GM19239 (cell line): ENCODE data around the gene CCDC85B.
"Not testable (repeated sequence)": the region's sequence is repeated elsewhere in the genome, so short reads cannot be mapped to it uniquely, and the experiment has no call there.

ENCODE experiments used
- DNase-seq: peaks from one replicate; pipeline ENCODE4 v3.0.0; 2011; ENCODE audit warnings: low spot score; ENCODE audit not compliant: insufficient read length
- FAIRE-seq: peaks from 2 replicates; lab custom pipeline; 2011; peaks lifted over from hg19 to GRCh38; lab: Jason Lieb, UNC

Gene CCDC85B

DNA sequence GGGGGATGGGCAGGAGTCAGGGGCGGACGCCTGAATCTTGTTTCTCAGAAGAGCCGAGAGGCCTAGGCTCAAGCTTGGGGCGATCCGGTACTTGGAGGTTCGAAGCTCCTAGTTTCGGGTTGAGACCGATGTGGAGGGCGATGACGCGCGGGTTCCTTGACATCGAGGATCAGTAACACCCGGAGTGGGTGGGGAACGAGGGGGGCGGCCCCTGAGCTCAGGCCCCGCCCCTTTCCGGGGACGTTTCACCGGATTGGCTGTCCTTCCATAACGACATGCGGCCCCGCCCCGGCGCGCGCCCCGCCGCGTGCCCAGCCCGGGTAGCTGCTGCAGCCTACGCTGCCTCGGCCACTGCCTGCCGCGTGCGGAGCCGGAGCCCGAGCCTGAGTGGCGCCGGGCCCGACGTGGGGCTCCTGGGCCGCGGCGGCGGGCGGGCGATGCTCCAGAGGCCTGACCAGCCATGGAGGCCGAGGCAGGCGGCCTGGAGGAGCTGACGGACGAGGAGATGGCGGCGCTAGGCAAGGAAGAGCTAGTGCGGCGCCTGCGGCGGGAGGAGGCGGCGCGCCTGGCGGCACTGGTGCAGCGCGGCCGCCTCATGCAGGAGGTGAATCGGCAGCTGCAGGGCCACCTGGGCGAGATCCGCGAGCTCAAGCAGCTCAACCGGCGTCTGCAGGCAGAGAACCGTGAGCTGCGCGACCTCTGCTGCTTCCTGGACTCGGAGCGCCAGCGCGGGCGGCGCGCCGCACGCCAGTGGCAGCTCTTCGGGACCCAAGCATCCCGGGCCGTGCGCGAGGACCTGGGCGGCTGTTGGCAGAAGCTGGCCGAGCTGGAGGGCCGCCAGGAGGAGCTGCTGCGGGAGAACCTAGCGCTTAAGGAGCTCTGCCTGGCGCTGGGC is at the start of gene CCDC85B:
CCDC85B (plus strand) TSS at position 350 of the 895 bp plus-strand sequence; CDS start at position 461, 111 bp downstream.
- DNase-seq (peak; percentile 78), FAIRE-seq (peak; percentile 86)

DNA sequence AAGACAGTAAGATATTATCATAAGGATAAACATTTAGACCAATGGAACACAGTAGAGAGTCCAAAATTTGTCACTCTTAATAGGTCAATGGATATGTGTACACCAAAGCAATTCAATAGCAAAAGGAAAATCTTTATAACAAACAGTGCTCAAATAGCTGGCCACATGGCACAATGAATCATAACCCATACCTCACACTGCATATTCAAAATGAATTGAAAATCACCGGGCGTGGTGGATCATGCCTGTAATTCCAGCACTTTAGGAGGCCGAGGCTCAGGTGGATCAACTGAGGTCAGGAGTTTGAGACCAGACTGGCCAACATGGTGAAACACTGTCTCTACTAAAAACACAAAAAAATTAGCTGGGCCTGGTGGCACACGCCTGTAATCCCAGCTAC is 48.3 kb upstream of the CCDC85B start:
- peak; percentile 14 for FAIRE-seq

DNA sequence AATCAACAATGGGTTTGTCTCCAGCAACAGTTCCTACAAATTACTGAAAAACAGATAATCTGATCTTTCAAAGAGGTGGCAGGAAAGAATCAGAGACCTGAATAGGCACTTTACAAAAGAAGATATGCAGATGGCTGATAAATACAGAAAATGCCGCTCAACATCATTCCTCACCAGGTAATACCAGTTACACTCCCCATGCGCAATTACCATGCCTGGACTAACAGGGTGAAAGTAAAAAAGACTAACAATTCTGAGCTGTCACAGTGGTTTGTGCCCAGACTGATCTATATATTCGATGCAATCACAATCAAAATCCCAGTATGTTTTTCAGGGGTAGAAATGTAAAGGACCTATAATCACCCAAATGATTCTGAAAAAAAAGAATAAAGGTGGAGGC is 46.7 kb upstream of the CCDC85B start:
- no peak for DNase-seq
- FAIRE-seq: no peak

More for the DNA sequence above, 48.3 kb upstream of the CCDC85B start:
- no peak for DNase-seq

DNA sequence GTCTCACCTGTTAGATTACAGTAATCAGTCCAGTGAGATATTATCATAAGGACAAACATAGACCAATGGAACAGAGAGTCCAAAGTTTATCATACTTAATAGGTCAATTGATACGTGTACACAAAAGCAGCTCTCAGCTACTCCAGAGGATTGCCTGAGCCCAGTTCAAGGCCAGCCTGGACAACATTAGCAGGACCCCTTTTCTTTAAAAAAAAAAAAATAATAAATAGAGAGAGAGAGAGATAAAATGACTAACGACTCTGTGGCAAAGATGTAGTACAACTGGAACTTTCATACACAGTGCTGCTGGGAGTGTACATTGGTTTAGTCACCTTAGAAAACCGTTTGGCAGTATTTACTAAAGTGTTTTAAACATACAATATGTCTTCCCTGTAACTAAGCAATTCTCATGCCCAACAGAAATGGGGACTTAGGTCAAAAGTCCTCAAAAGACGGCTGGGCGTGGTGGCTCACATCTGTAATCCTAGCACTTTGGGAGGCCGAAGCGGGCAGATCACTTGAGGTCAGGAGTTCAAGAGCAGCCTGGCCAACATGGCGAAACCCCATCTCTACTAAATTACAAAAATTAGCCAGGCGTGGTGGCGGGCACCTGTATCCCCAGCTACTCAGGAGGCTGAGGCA is 46.1 kb upstream of the CCDC85B start:
- DNase-seq (no peak), FAIRE-seq (no peak)

DNA sequence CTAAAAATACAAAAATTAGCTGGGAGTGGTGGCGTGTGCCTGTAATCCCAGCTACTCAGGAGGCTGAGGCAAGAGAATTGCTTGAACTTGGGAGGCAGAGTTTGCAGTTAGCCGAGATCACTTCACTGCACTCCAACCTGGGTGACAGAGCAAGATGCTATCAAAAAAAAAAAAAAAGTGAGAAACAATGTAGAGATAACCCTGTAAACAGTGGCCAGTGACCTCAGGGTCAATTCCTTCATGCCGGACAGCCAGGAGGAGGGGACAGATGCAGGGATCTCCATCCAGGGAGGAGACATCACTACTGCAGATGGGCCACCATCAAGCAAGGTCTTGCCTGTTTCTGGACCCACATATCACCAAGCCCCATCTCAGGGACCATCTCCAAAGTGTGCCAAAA is 42.7 kb upstream of the CCDC85B start:
- no peak for DNase-seq
- FAIRE-seq: no peak

DNA sequence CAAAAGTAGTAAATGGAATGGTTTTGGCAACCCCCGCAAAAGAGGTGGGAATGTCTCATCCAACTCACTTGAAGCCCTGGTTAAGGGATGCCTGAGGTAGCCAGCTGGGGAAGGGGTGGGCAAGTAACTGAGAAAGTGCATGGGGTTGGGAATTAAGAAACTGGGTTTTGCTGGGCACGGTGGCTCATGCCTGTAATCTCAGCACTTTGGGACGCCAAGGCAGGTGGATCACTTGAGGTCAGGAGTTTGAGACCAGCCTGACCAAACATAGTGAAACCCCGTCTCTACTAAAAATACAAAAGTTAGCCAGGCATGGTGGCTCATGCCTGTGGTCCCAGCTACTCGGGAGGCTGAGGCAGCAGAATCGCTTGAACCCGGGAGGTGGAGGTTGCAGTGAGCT is 41.8 kb upstream of the CCDC85B start:
- FAIRE-seq: not testable (repeated sequence)

DNA sequence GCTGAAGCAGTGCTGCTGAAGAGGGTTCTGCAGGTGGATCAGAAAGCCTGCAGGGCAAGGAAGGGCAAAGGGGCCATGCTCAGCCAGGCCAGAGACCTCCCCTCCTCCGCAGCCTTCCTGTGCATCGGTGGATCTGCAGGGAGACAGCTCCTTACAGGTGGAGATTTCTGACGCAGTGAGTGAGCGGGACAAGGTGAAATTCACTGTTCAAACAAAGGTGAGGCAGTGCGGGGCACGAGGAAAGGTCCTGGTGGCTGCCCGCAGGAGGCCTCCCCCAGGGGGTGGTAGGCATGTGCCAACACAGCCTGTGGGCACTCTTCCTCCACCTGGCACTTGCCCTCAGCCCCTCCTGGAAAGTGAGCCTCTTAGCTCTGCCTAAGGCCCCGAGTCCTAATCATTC is 41.1 kb upstream of the CCDC85B start:
- no peak for FAIRE-seq
- DNase-seq: no peak

More for the DNA sequence above, 41.8 kb upstream of the CCDC85B start:
- not testable (repeated sequence) for DNase-seq

DNA sequence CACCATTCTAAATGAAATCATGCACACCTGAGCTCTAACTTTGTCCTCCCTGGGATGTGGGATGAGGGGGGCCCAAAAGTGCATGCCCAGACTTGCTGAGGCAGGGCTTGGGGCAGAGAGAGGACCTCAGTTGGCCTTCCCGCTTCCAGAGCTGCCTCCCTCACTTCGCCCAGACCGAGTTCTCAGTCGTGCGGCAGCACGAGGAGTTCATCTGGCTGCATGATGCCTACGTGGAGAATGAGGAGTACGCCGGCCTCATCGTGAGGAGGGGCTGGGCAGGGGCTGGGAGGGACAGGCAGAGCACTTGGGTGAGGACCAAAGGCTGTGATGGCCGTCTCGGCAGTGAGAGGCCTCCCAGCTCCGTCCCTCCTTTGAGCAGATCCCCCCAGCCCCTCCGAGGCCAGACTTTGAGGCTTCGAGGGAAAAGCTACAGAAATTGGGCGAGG is 40.7 kb upstream of the CCDC85B start:
- no peak for FAIRE-seq
- no peak for DNase-seq

DNA sequence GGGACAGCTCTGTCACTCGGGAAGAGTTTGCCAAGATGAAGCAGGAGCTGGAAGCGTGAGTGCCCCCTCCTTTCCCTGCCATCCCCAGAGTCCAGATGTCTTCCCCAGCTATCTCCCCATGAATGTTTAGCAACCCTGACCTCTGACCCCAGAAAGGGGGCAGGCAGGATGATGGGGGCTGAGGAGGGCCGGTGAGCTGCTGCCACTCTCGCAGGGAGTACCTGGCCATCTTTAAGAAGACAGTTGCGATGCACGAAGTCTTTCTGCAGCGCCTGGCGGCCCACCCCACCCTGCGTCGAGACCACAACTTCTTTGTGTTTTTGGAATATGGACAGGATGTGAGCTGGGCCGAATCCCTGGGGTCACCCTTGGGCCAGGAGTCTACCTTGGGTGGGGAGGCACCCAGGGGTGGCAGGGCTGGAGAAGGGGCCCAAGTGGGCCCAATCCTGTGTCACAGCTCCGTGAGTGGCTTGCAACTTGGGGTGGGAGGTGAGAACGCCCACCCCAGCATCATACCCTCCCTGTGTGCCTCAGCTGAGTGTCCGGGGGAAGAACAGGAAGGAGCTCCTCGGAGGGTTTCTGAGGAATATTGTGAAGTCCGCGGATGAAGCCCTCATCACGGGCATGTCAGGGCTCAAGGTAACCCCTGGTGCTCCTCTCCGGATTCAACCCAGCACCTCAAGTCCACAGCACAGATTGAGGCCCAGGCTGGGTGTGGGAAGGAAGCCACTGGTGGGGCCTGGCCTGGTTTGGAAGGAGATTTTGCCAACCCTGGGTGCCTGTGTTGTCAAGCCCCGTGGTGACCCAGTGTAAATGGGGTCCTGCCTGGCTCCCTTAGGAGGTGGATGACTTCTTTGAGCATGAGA is 40.0 kb upstream of the CCDC85B start:
- FAIRE-seq (no peak), DNase-seq (no peak)

DNA sequence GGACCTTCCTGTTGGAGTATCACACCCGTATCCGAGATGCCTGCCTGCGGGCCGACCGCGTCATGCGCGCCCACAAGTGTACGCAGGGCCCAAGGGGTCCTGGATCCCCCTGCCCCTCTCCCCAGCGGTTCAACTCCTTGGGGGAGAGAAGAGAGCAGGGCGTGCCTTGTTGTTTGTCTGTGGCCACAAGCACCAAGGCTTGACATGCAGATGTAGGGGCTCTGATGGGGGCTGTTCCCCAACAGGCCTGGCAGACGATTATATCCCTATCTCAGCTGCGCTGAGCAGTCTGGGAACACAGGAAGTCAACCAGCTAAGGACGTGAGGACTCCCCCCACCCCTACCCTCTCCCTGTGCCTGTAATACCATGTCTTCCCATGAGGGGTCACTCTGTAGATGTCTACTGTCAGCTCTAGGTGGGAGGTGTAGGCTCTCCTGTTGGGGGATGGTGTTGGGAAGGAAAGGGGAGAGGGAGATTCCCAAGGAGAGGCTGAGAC is 39.3 kb upstream of the CCDC85B start:
- DNase-seq (no peak), FAIRE-seq (no peak)

DNA sequence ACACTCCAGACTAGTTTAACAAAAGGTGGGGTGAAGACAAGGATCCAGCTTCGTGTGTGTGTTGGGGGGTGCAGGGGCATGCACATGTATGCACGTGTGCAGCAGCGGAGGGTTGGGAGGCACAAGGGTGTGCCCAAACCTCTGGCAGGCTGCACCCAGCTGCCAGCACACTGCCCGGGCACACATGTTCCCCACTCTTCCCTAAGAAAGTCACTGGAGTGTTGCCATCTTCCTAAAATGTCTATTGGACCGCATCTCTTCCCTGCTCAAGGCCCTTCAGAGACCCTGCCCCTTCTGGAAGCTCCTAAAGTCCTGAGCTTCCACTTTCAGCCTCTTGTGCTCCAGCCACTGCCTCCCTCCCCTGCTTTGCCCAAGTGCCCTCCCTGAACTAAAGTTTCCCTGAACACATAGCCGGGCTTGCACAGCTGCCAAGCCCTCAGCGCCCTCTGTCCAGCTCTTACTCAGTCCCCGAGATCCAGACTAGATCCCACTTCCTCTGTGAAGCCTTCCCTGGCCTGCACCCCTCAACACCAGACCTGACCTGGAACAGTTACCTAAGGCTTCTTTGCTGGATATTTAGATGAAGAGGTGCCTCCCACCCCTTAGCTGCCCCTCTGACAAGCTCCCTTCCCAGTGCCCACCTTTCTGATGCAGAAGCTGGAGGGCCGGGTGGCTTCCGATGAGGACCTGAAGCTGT is 38.5 kb upstream of the CCDC85B start:
- FAIRE-seq (no peak), DNase-seq (no peak)

DNA sequence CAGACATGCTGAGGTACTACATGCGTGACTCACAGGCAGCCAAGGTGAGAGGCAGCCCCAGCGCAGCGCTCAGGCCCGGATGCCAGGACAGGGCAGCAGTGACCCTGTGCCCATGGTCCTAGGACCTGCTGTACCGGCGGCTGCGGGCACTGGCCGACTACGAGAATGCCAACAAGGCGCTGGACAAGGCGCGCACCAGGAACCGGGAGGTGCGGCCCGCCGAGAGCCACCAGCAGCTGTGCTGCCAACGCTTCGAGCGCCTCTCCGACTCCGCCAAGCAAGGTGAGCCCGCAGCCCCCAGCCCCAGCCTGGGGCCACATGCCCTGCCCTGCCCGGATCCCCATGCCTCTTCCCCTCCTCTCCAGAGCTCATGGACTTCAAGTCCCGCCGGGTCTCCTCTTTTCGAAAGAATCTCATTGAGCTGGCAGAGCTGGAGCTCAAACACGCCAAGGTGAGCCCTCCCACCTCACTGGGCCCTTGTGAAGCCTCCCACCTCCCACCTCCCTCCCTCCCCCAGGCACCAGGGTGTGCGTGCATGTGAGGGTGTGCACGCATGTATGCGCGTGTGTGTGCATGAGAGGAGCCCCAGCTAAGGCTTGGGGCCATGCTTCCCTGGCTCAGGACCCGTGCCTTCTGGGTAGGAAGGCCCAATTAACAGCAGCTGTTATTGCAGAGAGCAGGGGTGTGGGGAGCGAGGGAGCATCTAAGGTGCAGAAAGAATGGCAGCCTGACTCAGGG is 37.8 kb upstream of the CCDC85B start:
- FAIRE-seq (no peak), DNase-seq (no peak)

DNA sequence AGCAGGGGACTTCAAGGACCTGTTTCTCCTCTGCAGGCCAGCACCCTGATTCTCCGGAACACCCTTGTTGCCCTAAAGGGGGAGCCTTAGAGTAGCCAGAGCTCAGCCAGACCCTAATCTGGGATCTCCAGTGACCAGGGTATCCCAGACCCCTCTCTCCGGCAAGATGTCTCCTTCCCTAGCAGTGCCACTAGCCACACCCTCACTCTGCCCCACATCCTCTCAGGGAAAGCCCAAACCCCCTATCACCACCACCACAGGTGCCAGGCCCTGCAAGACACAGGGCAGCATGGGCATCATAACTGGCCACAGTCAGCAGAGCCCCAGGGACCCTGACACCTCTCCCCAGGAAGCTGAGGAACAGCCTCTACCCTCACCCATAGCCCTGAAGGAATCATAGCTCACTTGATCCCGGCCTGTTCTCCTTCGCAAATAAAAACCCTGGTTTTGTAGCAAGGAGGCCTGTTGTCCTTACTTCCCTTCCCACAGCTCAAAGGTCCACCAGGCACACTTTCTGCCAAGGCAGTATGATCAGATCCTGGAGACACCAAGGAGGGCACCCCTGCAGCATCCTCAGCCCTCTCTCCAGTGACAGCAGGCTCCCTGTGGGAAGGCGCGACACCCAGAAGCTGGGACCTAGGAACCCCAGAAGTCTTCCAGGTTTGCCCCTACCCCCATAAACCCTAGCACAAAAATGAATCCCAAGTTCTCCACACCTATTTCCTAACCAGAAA is 37.1 kb upstream of the CCDC85B start:
- DNase-seq (no peak), FAIRE-seq (no peak)

DNA sequence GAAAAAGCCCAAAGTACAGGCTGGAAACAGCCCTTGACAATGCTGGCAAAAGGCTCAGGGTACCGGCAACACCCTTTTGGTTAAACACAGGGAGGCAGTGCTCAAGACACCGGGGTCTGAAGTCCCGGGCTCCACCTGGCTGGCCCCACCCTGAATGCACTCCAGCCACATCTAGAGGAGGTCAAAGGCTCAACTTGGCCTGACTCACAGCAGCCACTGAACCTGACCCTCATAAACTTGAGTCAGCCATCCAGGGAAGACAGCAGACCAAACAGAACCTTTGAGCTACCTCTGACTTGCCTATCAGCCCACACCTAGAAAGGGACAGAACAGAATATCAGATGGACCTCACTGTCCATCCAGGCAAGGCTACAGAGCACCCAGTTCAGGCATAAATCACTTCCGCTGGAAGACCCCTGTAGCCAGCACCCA is 36.3 kb upstream of the CCDC85B start:
- FAIRE-seq (no peak), DNase-seq (no peak)

DNA sequence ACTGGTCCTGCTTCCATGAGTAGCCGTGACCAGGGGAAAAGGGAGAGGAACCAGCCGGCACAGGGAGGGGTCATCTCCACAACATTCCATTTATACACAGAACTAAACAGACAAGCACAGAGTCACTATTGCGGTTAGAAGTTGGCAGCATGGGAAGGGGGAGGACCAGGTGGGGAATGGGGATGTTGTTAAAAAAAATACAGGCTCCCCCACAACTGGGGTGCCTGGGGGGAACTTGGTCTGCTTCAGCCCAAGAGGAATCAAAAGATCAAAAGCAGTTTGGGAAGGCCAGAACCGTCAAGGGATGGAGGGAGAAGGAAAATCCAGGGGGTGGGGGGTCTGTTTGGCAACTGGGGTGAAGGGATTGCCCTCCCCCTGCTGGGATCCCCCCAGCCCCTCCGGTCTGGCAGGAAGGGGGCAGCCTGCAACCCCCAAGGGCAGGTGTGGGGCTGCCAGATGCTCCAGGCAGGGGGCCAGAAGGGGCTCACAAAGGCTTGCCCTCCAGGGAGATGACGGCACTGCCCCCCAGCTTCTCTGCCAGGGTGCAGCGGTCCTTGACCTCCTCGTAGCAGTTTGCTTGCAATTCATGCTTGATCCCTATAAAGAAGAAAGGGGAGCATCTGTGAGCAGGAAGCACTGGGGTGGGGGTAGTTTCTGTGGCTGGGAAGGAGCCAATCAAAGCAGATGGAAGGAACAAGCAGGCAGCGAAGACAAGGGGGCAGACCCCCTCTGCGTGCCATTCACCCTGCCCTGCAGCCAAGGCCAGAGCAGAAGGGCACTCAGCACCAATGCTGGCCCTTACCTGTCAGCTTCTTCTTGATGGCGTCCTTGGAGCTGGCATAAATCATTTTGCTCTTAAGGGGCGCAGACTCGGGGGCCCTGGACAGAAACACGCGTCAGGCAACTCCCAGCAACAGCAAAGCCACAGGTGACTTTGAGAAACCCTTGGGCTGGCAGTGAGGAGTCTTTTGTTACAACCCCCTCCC is 35.3 kb upstream of the CCDC85B start:
- DNase-seq (no peak), FAIRE-seq (no peak)

DNA sequence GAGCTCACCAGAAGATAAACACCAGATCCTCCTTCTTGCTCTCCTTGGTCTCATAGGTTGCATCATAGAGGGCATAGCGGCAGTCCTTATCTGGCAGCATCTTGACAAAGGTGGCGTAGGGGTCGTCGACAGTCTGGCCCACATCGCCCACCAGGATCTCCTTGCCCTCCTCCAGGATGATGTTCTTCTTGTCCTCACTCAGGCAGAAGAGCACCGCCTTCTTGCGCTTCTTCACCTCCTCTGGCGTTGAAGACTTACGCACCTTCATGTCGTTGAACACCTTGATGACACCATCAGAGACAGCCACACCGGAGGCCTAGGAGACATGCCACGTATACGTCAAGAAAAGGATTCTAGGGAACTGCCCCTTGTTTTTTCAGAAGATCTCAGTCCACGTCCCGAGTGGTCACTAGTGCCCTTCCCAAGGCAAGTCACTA is 34.5 kb upstream of the CCDC85B start:
- FAIRE-seq: no peak
- no peak for DNase-seq
